CD4-positive, alpha-beta T cell treated with Interleukin-6 for 4 hours (primary cell): ENCODE measurements around the gene HS1BP3.
A peak's percentile ranks its signal among the peaks of the same experiment; 100 is the strongest.

ENCODE experiments used
- DNase-seq: peaks from one replicate; pipeline ENCODE4 v3.0.0-alpha.2; 2020; ENCODE audit warnings: mixed read lengths

Gene HS1BP3

DNA sequence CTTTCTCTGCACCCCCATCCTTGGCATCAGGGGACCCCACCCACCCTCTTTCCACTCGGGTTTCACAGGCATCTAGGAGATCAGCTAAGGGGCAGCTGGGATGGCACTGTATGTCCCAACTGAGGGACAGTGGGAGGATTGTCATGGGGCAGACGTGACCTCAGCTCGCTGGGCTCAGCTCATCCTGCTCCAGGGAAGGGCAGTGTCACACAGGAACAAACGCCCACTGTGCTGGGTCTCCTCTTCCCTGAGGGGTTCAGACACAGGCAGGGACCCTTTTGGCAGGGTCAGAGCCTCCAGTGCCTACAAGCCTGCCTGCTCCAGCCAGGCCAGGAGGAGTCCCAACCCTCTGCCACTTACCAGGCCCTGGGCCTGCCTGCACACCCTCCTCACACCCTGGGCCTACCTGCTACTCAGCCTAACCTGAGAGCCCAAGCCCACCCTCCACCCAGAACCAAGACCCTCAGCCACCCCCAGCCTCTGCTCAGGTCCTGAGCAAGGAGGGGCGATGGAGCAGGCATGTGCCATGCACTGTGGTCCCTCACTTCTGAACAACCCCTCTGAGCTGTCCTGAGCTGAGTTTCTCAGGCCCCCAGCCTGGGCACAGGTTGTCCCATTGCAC is 68.2 kb downstream of the HS1BP3 start:
- no peak for DNase-seq

DNA sequence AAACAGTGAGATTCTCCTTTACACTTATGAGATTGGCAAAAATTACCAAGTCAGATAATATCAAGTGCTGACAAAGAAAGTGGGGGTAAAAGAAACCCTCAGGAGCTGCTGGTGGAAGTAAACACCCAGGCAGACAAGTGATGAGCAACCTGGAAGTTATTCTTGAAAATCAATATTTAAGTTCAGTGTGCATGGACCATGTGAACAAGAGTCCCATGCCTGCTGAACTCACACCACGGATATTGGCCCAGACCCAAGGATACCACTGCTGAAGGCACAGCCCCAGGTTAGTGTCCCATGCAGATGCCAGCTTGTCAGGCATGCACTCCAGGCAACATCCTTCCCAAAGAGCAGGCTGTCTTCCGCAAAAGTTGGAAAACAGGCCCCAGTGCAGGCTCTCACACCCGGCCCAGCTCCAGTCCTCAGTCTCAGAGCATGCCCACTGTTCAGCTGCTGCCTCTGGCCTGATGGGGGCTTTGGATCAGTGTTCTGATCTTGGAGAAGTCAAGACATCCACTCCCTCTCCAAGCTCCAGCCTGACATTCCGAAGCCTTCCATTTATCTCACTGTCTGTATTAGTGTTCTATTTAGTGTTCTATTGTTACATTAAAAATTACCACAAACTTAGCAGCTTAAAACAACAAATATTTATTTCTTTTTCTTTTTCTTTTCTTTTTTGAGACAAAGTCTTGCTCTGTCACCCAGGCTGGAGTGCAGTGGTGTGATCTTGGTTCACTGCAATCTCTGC is 70.0 kb downstream of the HS1BP3 start:
- no peak for DNase-seq

DNA sequence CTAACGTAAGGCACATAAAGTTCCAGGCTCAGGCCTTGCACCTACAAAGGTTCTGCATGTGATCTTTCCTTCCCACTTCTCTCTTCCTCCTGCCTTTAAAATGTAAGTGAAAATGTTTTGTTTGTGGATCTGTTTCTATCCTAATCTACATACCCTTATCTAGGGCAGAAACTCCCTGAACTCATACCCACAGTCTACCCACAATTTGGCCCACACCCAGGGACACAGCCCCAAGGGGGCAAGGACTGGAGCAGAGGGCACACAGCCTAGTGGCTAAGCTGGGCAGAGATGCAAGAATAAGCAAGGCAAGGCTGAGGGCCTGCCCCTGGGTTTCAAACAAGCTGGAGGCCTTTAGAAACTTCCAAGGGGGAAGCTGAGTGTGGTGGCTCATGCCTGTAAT is 71.0 kb downstream of the HS1BP3 start:
- DNase-seq: no peak

DNA sequence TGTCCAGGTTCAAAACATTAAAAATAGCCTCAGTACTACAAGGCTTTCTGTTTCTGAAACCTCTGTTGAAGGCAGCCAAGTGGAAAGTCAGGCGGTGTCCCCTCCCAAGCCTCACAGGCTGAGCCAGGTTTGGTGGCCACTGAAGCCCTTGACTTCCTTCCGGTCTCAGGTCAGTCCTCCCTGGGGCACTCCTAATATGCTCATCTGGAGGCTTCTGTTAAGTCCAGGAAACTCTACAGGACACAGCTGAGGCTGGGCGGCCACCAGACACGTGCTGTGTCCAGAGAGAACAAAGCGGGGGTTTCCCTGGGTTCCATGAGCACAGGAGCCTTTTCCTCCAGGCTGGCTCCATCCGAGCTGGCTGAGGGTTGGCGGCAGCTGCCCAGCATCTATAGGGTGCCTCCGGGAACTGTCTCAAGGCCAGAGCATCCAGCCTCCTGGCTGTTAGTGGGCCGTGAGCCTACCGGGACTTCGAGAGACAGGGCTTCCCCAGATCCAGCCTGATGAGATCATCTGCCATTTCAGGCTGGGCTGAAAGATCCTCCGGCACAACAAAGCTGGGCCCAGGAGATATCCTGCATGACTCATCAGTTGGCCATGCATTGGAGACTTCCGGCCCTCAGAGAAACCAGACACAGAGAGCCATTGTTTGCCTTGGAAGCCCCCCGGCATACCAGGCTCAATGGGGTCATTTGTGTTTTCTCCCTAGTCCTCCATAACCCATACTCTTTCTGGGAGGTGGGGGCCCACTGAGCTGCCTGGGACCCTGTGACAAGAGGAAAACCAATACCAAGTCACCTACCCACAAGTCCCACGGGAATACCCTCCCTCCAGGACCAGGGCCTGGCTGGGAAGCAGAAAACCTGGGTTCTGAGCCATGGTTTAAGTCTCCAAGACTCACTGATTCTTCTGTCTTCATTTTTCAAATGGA is 71.7 kb downstream of the HS1BP3 start:
- DNase-seq: no peak

DNA sequence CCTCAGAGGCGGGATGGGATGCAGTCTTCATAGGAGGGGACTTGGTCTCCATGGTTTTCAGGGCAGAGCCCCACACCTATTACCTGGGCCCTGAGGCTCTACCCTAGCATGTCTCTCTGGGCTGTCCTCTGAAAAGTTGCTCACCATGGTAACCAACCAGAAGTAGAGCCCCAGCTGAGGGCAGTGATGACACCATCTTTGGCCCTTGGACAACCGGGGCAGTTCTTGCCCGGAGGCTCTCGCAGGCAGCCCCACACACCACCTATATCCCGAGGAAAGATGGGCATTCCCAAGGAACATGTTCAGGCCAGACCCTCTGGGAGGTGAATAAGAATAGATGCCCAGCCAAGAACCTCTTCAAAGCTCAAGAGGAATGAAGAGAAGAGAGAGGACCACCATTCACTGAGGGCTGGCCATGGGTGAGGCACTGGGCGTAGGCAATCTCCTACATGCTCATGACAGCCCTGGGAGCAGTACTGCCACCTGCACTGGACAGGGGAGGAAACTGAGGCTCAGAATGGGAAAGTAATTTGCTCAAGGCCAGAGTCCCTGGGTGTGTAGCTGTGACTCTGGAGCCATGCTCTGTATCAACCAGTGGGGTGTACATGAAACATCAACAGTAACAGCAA is 72.5 kb downstream of the HS1BP3 start:
- no peak for DNase-seq

DNA sequence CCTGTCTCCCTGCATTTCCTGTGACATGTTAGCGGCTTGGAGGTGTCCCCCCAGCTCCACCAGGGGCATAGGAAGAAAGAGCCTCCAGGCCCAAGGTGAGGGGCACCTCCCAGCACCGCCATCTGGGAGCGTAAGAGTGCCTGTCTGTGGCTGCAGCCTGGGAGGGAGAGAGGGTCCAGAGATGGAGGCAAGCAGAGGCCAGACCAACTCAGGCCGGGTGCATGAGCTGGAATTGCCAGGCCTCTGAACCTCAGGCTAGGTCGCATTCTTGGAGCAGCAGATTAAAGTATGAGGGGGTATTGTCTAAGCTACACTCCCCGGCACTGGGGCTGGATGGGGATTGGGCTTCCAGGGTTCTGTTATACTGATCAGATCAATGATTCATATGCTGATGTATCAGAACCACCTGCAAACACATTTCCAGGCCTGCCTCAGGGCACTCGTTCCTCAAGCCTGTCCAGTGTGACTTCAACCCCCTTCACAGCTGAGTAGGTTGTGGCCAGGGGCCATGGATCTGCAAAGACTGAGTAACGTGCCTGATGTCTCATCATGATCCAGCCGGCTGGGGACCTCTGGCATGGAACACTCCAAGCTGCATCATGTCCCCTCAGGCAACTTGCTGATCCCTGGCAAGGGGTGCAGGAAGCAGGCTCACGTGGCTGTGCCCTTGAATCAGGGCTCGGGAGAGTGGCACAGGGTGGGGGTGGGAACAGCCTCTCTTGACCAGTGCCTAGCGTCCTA is 73.2 kb downstream of the HS1BP3 start:
- no peak for DNase-seq

DNA sequence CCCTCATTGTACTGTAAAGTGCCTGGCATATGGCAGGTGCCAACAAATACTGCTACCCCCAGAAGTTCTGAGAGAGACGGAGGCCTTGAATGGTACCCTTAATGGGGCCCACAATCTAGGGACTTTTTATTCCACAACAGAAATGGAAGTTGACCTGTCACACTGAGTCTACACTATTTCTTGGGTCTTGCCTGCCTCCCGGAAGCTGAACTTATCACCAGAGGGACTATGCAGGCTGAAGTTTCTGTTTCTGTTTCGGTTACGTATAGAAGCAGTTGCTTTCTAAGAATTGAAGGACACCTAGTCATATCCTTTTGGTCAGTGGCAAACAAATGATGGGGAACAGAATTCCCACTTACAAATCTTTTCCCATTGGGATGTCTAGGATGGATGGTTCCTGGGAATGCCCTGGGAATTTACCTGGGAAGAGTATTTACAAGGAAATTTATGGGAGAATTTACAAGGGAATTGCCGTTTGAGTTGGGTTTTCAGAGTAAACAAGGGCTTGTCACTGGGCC is 74.2 kb downstream of the HS1BP3 start:
- DNase-seq: peak; percentile 34

DNA sequence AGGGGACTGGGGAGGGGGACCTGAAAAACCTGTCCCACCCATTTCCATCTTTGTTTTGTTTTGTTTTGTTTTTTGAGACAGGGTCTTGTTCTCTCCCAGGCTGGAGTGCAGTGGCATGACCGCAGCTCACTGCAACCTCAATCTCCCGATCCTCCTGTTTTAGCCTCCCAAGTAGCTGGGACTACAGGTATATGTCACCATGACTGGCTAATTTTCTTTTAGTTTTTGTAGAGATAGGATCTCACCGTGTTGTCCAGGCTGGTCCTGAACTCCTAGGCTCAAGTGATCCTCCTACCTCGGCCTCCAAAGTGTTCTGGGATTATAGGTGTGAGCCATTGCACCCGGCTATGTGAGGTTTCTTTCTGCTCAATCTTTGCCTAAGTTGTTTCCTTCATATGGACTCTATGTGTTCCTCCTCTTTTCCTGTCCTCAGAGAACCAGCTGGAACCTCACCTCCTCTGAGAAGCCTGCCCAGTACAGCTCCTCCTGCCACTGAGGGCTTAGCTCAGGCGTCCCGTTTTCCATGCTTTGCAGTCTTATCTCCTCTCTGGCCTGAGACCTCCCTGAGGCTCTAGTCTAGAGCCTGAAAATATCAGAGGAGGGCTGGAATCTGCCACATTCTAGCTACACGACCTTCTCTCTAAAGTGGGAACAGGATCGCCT is 74.8 kb downstream of the HS1BP3 start:
- no peak for DNase-seq

DNA sequence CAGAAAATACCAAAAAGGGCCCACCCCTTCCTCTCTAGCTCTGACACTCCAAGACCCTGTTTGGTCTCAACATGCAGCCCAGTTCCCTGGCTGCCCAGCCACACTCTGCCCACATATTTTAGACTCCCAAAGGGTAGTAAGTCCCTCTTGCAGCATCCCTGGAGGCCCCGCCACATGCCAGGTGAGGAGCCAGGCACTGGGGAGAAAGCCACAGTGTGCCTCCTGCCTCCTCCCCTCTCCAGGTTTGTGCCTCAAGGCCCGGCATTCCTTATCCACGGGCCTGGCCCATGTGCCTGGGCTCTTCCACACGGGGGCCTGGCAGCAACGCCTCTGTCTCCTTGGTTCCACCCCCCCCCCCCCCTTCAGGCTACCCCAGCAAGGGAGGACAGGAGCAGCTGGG is 75.5 kb downstream of the HS1BP3 start:
- no peak for DNase-seq

DNA sequence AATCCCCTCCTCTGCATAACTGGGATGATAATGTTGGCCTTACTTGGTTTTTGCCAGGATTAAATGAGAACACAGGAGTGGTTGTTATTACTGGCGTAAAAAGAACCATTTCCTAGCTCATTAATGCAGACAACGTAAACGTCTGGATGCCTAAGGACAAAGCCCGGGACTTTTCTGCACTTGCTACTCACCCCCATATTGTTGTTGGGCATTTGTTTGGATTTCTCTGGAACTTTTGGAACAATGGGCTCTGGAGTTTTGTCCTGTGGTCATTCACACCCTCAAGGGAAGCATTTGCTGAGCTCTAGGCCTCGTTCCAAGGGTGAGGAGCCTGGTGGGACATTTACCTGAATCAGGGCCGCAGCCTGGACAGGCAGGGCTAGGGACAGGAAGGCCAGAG is 76.0 kb downstream of the HS1BP3 start:
- DNase-seq: no peak

DNA sequence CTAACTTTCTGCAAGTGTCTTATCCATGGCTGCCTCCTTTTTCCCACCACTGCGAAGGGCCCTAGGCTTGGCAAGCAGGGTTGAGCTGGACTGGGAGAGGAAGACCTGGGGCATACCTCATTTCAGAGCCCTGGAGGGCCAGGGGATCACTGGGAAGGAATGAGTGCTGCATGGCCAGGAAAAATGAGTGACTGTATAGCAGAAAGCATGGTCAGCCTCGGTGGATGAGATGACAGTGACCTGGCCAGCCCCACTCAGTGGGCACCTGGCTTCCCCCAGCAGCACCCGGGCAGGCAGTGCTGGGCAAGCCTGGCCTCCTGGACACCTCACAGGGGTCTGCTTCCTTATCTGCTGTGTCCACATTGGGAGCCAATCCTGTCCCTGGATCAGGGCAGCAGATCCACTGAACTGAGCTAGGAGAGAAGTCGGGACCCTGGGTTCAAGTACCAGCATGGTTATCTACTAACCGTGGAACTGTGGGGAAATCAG is 76.4 kb downstream of the HS1BP3 start:
- no peak for DNase-seq

DNA sequence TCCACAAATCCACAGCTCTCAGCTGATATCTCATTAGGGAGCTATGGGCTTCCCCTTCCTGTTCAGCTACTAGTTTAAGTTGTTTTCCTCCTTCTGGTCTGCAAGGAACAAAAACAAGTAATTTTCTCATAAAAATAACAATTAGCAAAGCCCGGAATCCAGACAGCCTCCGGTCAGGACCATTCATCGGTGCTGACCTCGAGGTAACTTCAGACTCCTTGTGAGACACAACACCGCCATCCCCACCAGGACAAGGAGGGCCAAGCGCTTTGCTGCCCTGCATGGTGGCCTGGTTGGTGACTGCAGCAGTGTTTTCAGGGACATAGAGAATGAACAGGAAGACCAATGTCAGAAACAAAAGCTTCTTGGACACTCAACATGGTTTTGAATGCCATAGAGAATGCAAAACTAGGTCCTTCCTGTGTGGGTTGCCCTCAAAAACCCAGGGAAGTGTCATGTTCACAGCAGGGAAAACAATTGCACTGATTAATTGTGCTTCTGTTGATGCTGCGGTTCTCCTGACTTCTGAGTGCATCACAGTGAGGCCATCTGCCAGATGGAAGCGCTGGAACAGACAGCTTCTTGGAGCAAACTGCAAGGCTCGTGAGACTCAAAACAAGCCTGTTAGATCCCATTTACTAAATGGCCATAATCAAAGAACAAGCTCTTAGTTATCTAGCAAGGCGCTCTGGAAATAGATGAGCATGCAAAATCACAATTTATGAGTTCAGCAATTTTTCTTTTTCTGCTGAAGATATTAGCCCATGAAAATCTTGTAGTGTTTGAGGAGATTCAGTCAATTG is 77.1 kb downstream of the HS1BP3 start:
- DNase-seq: no peak

DNA sequence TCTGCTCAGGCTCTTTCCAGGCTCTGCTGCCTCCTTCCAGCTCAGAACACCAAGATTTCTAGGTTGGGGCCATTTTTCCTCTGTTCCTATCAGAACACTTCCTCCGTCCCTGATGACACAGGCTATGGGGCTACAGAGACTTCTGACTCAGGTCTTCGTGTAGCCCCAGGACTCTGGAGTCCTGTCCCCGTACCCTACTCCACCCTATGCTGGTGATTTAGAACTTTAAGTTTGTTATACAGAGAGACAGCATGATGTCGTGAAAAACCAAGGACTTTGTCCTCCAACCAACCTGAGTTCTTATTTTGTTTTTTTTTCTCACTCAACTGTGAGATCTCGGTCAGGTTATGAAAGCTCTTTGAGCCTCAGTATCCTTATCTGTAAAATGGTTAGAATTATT is 78.7 kb downstream of the HS1BP3 start:
- DNase-seq: no peak

DNA sequence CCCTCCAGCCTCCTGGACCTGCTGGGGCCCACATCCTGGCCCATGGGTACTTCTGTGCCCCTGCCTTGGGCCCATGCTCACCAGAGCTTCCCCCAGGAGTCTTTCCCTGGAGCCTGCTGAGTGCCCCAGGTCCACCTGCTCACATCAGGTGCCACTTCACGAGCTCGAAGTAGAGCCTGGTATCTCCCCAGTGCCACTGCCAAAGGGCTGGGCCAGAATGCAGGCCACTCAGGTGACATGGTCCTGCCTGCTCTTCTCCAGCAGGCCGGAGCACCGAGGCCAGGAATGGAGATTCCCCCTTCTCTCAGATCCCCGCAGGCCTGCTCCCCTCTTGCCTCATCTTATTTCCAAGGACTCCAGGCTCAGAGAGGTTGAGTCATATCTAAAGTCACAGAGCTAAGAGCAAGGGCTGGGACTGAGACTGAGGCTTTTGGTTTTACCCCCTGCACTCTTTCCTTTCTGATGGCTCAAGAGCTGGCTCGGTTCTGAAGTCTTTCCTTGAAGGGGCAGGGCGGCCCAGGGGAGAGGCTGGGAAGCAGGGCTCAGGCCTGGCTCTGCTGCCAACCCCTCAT is 79.2 kb downstream of the HS1BP3 start:
- DNase-seq: no peak

DNA sequence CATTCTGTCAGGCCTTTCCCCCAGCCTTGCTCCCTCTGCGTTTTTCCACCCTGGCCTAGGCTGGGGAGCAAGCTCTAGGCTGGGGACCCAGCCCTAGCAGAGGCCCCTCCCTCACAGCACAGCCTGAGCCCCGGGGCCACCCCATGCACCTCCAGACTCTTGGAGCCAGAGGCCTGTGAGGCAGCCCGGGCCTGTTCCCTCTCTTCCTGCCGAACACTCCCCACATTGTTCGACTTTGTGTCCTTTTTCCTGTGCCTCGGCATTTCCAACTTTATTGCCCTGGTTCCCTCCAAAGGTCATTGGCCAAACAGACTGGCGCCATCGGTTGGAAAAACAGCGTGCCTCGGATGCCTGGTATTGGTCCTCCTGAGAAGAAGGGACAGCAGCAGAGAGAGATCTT is 79.7 kb downstream of the HS1BP3 start:
- no peak for DNase-seq

DNA sequence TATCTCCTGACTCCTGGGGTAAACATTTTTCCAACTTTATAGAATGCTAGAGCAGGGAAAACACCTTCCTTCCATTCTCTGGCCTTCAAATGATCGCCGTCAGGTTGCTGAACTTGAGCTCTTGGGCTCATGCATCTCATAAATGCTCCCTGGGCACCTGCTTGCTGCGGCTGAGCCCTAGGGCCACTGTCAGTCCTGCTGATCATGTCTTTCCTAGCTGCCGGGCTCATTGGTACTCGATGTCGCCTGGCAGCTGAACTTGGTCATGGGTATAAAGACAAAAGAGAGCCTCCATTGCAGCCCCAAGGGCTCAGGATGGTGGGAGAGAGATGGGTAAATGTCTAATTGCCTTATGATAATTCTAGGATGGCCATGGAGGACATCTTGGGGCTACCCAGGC is 80.6 kb downstream of the HS1BP3 start:
- DNase-seq: no peak

DNA sequence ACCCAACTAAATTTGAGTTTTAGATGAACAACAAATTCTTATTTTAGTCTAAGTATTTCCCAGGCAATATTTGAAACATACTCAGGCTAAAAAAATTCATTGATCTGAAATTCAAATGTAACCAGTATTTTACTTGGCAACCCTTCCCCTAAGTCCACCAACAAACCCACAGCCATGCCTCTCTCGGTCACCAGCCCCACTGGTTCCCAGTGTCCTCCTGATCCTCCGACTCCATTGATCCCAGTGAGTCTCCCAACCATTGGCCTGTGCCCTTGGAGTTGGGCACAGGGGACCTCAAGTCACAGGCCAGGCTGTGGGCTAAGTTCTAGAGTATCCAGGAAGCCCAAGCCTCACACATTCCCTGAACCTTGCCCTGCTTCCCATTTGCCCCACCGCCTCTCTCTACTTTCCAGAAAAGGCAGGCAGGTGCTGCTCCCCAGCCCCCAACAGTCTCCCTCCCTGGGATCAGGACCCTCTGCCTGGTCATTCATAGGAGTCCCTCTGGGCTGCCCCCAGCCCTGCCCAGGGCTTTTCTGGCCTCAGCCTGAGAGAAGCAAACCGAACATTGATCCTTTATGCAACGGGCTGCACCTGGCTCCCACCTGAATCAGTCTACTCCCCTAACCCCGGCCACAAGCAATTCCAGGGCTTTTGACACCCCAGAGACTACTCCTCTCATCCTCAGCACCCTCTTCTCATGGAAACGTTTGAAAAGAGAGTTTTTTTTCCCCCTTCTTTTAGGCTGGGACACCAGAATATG is 81.3 kb downstream of the HS1BP3 start:
- no peak for DNase-seq

DNA sequence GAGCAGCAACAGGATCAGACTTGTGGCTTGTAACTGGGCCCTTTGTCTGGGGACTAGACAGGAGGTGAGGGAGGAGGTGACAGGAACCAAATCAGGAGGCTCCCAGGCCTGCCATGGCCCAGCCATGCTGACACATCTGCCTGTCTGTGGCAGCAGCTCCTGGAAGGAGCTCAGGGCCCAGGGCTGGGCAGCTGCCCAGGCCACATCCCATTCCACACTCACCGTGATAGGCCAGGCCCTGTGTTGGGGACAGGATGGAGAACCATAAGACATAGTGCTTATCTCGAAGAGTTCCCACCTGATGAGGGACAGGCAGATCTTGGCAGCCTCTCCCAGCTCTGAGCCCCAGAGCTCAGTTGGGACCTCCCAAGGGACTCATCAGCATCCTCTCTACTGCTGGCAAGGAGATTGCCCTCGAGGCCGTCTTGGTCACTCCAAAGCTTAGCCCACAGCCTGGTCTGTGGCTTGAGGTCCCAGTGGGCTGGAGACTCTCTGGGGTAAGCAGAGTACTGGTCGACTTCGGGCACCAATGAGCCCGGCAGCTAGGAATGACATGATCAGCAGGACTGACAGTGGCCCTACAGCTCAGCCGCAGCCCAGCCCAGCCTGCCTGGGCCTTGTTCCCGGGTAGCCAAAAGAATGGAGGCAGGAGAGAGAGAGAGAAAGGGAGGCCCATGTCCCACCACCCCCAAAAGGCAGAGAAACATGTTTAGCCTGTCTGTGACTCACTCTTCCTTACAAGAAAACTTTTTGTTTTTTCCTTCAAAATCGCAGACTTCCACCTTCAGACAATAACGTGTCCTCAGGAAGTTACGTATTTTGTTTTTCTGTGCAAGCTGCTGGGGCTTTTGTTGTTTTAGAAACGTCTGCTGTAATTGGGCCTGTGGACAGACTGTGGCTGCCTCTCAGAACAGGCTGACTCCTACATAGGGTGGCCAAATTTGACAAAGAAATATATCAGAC is 82.1 kb downstream of the HS1BP3 start:
- no peak for DNase-seq

DNA sequence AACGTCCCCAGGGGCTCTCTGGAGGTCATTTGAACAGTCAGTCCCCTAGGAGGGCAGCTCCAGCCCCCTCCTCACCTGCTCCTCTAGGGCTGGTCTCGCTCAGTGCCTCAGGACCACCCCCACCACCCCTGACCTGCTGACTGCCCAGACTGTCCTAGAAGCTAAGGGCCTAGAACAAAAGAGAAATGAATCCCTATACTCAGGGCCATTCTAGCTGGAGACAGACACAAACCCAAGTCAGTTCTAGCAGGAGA is 83.0 kb downstream of the HS1BP3 start:
- DNase-seq: no peak
